ENCODE measurements around the gene ZFP90.

DNA sequence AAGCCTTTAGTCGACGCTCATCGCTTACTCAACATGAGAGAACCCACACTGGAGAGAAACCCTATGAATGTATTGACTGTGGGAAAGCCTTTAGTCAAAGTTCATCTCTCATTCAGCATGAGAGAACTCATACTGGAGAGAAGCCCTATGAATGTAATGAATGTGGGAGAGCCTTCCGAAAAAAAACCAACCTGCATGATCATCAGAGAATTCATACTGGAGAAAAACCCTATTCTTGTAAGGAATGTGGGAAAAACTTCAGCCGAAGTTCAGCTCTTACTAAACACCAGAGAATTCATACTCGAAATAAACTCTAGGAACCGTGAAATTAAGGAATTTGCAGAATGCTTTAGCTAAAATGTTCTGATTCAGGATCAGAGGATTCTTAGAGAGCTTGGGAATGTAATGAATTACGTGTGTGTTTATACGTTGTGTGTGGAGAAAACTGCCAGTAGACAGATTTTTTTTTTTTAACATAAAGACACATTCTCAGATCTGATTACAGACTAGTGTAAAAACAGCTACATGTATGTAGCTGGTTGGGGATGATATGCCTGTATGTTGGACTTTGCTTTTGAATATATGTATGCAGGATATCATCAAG is 25.4 kb downstream of the ZFP90 start:
- TF ChIP-seq TAF1 (IDR thresholded peaks at IDR 0.05; ENCODE audit: borderline replicate concordance, low read depth, low read length) (no peak), POLR2A (IDR thresholded peaks at IDR 0.05; ENCODE audit: low read depth, low read length) (no peak)
